ENCODE data around the gene MAPK11.

The MAPK11 gene

GRCh38 chr22:50224071-50224470 is 46.1 kb downstream of the MAPK11 start:
- DNase-seq (ENCODE audit: low spot score), result no peak

GRCh38 chr22:50222508-50222907 is 47.7 kb downstream of the MAPK11 start:
- no peak for DNase-seq (ENCODE audit: low spot score)

- no peak for DNase-seq (ENCODE audit: low spot score)
These were observed 48.5 kb downstream of the MAPK11 start for GRCh38 chr22:50221410-50222300.

- no peak for DNase-seq (ENCODE audit: low spot score)
These were observed 49.4 kb downstream of the MAPK11 start for GRCh38 chr22:50220603-50221409.

- DNase-seq (ENCODE audit: low spot score), result no peak
These were observed 50.2 kb downstream of the MAPK11 start for GRCh38 chr22:50219800-50220602.

- DNase-seq (ENCODE audit: low spot score), result no peak
These were observed 51.0 kb downstream of the MAPK11 start for GRCh38 chr22:50218996-50219727.

- DNase-seq (ENCODE audit: low spot score), result no peak
These were observed 51.8 kb downstream of the MAPK11 start for GRCh38 chr22:50218153-50218995.

- no peak for DNase-seq (ENCODE audit: low spot score)
These were observed 52.5 kb downstream of the MAPK11 start for GRCh38 chr22:50217543-50218152.

GRCh38 chr22:50216684-50217520 is 53.3 kb downstream of the MAPK11 start:
- no peak for DNase-seq (ENCODE audit: low spot score)

- DNase-seq (ENCODE audit: low spot score), result no peak
These were observed 54.0 kb downstream of the MAPK11 start for GRCh38 chr22:50216055-50216683.

GRCh38 chr22:50215297-50216054 is 54.7 kb downstream of the MAPK11 start:
- no peak for DNase-seq (ENCODE audit: low spot score)
